ENCODE results near the gene MFN2.

The MFN2 gene

GRCh38 chr1:11999236-11999635 is 19.0 kb downstream of the MFN2 start:
- H3K9me3 ChIP-seq (ENCODE audit: insufficient read depth, low read length, severe bottlenecking), result no peaks in the 10 kb centered on the region
- no peaks in the 10 kb centered on the region for H3K79me2 ChIP-seq (ENCODE audit: insufficient read depth, low read length)
- no peaks in the 10 kb centered on the region for H3K4me1 ChIP-seq (ENCODE audit: insufficient read depth, low read length)
- no peak for ATAC-seq (ENCODE audit: insufficient read depth, low read depth)
- H3K27me3 ChIP-seq (ENCODE audit: insufficient read depth, low read length, poor library complexity), result no peaks in the 10 kb centered on the region
- peaks cover 83% of the 10 kb centered on the region for H3K36me3 ChIP-seq (ENCODE audit: insufficient read depth, low read length)
- no peak for DNase-seq
- H2AFZ ChIP-seq (ENCODE audit: low read depth, low read length), result no peak overlapping the region
- no peak overlapping the region for H3K9ac ChIP-seq (ENCODE audit: low read depth, low read length)
- H4K20me1 ChIP-seq (ENCODE audit: insufficient read depth, low read length), result no peaks in the 10 kb centered on the region
- TF ChIP-seq, protein P1, sequence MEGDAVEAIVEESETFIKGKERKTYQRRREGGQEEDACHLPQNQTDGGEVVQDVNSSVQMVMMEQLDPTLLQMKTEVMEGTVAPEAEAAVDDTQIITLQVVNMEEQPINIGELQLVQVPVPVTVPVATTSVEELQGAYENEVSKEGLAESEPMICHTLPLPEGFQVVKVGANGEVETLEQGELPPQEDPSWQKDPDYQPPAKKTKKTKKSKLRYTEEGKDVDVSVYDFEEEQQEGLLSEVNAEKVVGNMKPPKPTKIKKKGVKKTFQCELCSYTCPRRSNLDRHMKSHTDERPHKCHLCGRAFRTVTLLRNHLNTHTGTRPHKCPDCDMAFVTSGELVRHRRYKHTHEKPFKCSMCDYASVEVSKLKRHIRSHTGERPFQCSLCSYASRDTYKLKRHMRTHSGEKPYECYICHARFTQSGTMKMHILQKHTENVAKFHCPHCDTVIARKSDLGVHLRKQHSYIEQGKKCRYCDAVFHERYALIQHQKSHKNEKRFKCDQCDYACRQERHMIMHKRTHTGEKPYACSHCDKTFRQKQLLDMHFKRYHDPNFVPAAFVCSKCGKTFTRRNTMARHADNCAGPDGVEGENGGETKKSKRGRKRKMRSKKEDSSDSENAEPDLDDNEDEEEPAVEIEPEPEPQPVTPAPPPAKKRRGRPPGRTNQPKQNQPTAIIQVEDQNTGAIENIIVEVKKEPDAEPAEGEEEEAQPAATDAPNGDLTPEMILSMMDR (IDR thresholded peaks at IDR 0.05; ENCODE audit: borderline replicate concordance, extremely low read depth, low read length, poor library complexity, severe bottlenecking), result no peak
- TF ChIP-seq EZH2 (IDR thresholded peaks at IDR 0.05; ENCODE audit: borderline replicate concordance, low read depth, low read length, severe bottlenecking), result no peak
- H3K4me2 ChIP-seq (ENCODE audit: insufficient read depth, low read length), result no peak overlapping the region
- no peak overlapping the region for H3K27ac ChIP-seq (ENCODE audit: low read length)
- H3K4me3 ChIP-seq (ENCODE audit: low read depth in 1 of 2, low read length in 2 of 2), result no peak overlapping the region

GRCh38 chr1:12001249-12001917 is 21.1 kb downstream of the MFN2 start:
- Histone ChIP-seq H2AFZ (ENCODE audit: low read depth, low read length) (no peak overlapping the region), H3K4me3 (ENCODE audit: low read depth in 1 of 2, low read length in 2 of 2) (no peak overlapping the region), H3K9ac (ENCODE audit: low read depth, low read length) (no peak overlapping the region), H3K27ac (ENCODE audit: low read length) (no peak overlapping the region), H3K79me2 (ENCODE audit: insufficient read depth, low read length) (no peaks in the 10 kb centered on the region), H3K36me3 (ENCODE audit: insufficient read depth, low read length) (peaks cover 86% of the 10 kb centered on the region), H4K20me1 (ENCODE audit: insufficient read depth, low read length) (no peaks in the 10 kb centered on the region), H3K27me3 (ENCODE audit: insufficient read depth, low read length, poor library complexity) (no peaks in the 10 kb centered on the region), H3K9me3 (ENCODE audit: insufficient read depth, low read length, severe bottlenecking) (no peaks in the 10 kb centered on the region), H3K4me2 (ENCODE audit: insufficient read depth, low read length) (no peak overlapping the region), H3K4me1 (ENCODE audit: insufficient read depth, low read length) (no peaks in the 10 kb centered on the region)
- DNase-seq, result peak; percentile 50
- TF ChIP-seq, protein P1 (IDR thresholded peaks at IDR 0.05; ENCODE audit: borderline replicate concordance, extremely low read depth, low read length, poor library complexity, severe bottlenecking), result peak; percentile 61
- no peak for TF ChIP-seq EZH2 (IDR thresholded peaks at IDR 0.05; ENCODE audit: borderline replicate concordance, low read depth, low read length, severe bottlenecking)
- ATAC-seq (ENCODE audit: insufficient read depth, low read depth), result 0 out of 3 replicates have a peak, but pooled peaks have one; percentile 40

- DNase-seq (no peak), ATAC-seq (ENCODE audit: insufficient read depth, low read depth) (no peak)
Measured at GRCh38 chr1:12001996-12002493, 21.8 kb downstream of the MFN2 start.

More at GRCh38 chr1:12001996-12002493, 21.8 kb downstream of the MFN2 start:
- TF ChIP-seq, protein P1 (IDR thresholded peaks at IDR 0.05; ENCODE audit: borderline replicate concordance, extremely low read depth, low read length, poor library complexity, severe bottlenecking), result no peak
- TF ChIP-seq EZH2 (IDR thresholded peaks at IDR 0.05; ENCODE audit: borderline replicate concordance, low read depth, low read length, severe bottlenecking), result no peak
- Histone ChIP-seq H3K27me3 (ENCODE audit: insufficient read depth, low read length, poor library complexity) (no peaks in the 10 kb centered on the region), H3K4me2 (ENCODE audit: insufficient read depth, low read length) (no peak overlapping the region), H3K4me1 (ENCODE audit: insufficient read depth, low read length) (no peaks in the 10 kb centered on the region), H2AFZ (ENCODE audit: low read depth, low read length) (no peak overlapping the region), H3K9ac (ENCODE audit: low read depth, low read length) (no peak overlapping the region), H3K36me3 (ENCODE audit: insufficient read depth, low read length) (peaks cover 86% of the 10 kb centered on the region), H3K79me2 (ENCODE audit: insufficient read depth, low read length) (no peaks in the 10 kb centered on the region), H3K27ac (ENCODE audit: low read length) (no peak overlapping the region), H3K4me3 (ENCODE audit: low read depth in 1 of 2, low read length in 2 of 2) (no peak overlapping the region), H4K20me1 (ENCODE audit: insufficient read depth, low read length) (no peaks in the 10 kb centered on the region), H3K9me3 (ENCODE audit: insufficient read depth, low read length, severe bottlenecking) (no peaks in the 10 kb centered on the region)
